ENCODE data around the gene CAPN10.
A peak's percentile ranks its signal among the peaks of the same experiment; 100 is the strongest.

Gene CAPN10

GRCh38 chr2:240584486-240585031 is 2.0 kb upstream of the CAPN10 start:
- H3K27ac ChIP-seq: peak overlapping the region; percentile 89
- TF ChIP-seq, protein P1, sequence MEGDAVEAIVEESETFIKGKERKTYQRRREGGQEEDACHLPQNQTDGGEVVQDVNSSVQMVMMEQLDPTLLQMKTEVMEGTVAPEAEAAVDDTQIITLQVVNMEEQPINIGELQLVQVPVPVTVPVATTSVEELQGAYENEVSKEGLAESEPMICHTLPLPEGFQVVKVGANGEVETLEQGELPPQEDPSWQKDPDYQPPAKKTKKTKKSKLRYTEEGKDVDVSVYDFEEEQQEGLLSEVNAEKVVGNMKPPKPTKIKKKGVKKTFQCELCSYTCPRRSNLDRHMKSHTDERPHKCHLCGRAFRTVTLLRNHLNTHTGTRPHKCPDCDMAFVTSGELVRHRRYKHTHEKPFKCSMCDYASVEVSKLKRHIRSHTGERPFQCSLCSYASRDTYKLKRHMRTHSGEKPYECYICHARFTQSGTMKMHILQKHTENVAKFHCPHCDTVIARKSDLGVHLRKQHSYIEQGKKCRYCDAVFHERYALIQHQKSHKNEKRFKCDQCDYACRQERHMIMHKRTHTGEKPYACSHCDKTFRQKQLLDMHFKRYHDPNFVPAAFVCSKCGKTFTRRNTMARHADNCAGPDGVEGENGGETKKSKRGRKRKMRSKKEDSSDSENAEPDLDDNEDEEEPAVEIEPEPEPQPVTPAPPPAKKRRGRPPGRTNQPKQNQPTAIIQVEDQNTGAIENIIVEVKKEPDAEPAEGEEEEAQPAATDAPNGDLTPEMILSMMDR (conservative IDR thresholded peaks at IDR 0.05; ENCODE audit: low read depth): no peak
- DNase-seq (ENCODE audit: low spot score): no peak
- CTCF ChIA-PET: interaction anchor here (0.5 to 1.2 kb wide), 3 partner anchors 19 to 245 kb away, joined by 3 read pairs; no protein-coding TSS in a partner anchor
- POLR2A ChIA-PET (ENCODE audit: low non-redundant PET): interaction anchor here (0.5 to 2.4 kb wide), 2 partner anchors 18 to 80 kb away, joined by 3 to 12 read pairs; no protein-coding TSS in a partner anchor

DNA sequence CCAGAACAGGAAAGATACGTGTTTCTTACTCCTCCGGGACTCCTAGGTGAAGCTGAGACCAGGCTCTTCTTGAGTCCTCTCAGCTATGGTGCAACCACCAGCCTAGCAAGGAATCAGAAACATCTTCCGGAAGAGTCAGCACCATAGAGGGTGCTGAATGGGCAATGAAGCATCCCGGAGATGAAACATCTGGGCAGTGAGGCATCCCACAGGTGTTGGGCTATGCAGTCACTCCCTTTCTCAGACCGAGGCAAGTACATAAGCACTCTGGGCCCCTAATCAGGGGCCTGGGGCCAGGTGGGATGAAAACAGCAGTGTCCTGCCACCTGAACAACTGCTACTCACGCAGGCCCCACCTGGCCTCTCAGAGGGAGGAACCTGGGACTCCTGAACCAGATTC is 1.4 kb upstream of the CAPN10 start:
- DNase-seq (ENCODE audit: low spot score): no peak
- POLR2A ChIA-PET (ENCODE audit: low non-redundant PET): interaction anchor here (1.2 to 2.4 kb wide), 3 partner anchors 19 to 71 kb away, joined by 3 to 12 read pairs (median 8); partner anchors contain the start of gene DUSP28
- TF ChIP-seq, protein P1 (conservative IDR thresholded peaks at IDR 0.05; ENCODE audit: low read depth): no peak
- H3K27ac ChIP-seq: peak overlapping the region; percentile 89
- CTCF ChIA-PET: interaction anchor here (0.5 to 1.2 kb wide), 2 partner anchors 19 to 23 kb away, joined by 3 read pairs; no protein-coding TSS in a partner anchor

DNA sequence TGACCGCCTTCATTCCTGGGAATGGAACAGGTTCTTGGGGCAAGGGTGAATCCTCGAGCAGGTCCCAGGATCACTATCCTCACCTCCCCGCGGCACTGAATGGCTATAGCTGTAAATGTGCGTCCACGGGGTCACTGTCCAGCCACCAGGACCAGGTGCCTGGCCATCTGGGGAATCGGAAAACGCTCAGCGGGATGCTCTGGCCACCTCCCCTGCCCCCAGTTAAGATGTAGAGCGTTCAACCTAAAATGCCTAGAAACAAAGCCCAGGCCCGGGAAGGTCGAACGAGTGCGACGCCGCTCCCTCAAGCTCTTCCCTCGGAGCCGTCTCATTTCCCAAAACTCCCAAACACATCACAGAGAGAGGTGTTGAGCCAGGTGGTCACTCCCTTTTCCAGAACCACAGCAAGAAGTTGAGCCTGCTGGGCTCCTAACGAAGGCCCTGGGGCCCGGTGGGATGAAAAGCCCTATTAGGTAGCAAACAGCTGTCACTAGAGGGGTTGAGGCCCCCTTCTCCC is 795 bp upstream of the CAPN10 start:
- POLR2A ChIA-PET (ENCODE audit: low non-redundant PET): interaction anchor here (0.6 to 2.4 kb wide), 5 partner anchors 17 to 71 kb away, joined by 3 to 12 read pairs (median 4); partner anchors contain the start of gene DUSP28
- H3K27ac ChIP-seq: peak overlapping the region; percentile 89
- TF ChIP-seq, protein P1 (conservative IDR thresholded peaks at IDR 0.05; ENCODE audit: low read depth): no peak
- CTCF ChIA-PET: interaction anchor here (0.6 kb wide), 1 partner anchor 454 kb away, joined by 4 read pairs; no protein-coding TSS in a partner anchor
- no peak for DNase-seq (ENCODE audit: low spot score)

DNA sequence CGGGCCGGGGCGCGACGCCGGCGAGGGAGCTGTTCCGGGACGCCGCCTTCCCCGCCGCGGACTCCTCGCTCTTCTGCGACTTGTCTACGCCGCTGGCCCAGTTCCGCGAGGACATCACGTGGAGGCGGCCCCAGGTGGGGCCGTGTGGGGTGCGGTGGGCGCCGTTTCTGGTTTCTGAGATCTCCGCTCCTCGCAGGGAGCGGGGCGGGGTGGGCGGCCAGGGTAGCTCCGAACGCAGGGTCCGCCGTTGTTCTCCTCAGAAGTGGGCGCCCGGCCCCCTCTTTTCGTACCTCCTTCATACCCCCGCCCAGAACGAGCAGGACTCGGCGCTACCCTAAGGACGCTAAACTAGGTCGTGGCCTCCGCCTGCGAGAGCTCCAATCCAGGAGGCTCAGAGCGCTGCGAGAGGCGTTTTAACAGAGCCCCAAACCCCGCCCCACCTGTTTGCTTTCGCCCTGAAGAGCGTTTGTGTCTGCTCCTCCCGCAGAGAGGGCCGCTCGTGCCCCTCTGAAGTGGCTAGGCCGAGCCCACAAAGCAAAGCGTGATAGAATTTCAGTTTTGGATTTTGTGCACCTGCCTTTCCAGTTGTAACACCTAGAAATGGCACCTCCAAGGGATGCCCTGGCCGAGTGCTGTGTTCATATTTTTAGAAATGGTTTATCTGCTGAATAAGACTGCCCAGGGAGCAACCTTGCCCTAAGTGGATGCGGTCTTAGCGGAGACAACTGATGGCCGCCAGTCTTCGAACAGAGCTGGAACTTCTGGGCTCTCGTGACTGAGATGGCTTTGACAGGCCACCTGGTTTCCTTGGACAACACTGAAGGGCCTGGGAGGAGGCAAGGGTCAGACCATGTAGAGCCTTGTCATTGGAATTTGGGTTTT is 626 bp downstream of the CAPN10 start:
- DNase-seq (ENCODE audit: low spot score): no peak
- ChIA-PET POLR2A (ENCODE audit: low non-redundant PET) (interaction anchor here (1.2 to 2.4 kb wide), 3 partner anchors 18 to 27 kb away, joined by 4 to 12 read pairs (median 8); partner anchors contain the start of gene DUSP28), CTCF (interaction anchor here (0.7 to 1.1 kb wide), 4 partner anchors 18 to 310 kb away, joined by 3 to 5 read pairs (median 3); no protein-coding TSS in a partner anchor)
- TF ChIP-seq, protein P1 (conservative IDR thresholded peaks at IDR 0.05; ENCODE audit: low read depth): no peak
- H3K27ac ChIP-seq: peak overlapping the region; percentile 89

GRCh38 chr2:240588006-240588655 is 1.6 kb downstream of the CAPN10 start:
- TF ChIP-seq, protein P1 (conservative IDR thresholded peaks at IDR 0.05; ENCODE audit: low read depth): no peak
- POLR2A ChIA-PET (ENCODE audit: low non-redundant PET): no interaction called here
- no peak overlapping the region for H3K27ac ChIP-seq
- DNase-seq (ENCODE audit: low spot score): no peak
- CTCF ChIA-PET: interaction anchor here (0.6 to 0.7 kb wide), 3 partner anchors 13 to 311 kb away, joined by 3 read pairs; no protein-coding TSS in a partner anchor
